HG02588 (cell line): Measurements from ENCODE around the gene DUSP23.

ENCODE experiments used
- ATAC-seq: cut with Tn5 transposase; IDR thresholded peaks from one replicate; pipeline ENCODE4 v1.9.1; 2021; ENCODE audit warnings: mild to moderate bottlenecking, moderate library complexity; ENCODE audit not compliant: unreplicated experiment

The DUSP23 gene

GRCh38 chr1:159827549-159827948 lies 46.8 kb downstream of the DUSP23 start:
- ATAC-seq: no peak

- no peak for ATAC-seq
Observed at GRCh38 chr1:159828176-159828575, 47.4 kb downstream of the DUSP23 start.

GRCh38 chr1:159828581-159829272 lies 48.0 kb downstream of the DUSP23 start:
- no peak for ATAC-seq

GRCh38 chr1:159829273-159829634 lies 48.5 kb downstream of the DUSP23 start:
- no peak for ATAC-seq

- ATAC-seq: no peak
Observed at GRCh38 chr1:159829822-159830465, 49.2 kb downstream of the DUSP23 start.

- no peak for ATAC-seq
Observed at GRCh38 chr1:159830722-159831121, 50.0 kb downstream of the DUSP23 start.

- no peak for ATAC-seq
Observed at GRCh38 chr1:159831412-159832141, 50.8 kb downstream of the DUSP23 start.
